HG02885 (cell line): Measurements from ENCODE around the gene AHCYL2.
"Not testable (repeated sequence)": the region's sequence is repeated elsewhere in the genome, so short reads cannot be mapped to it uniquely, and the experiment has no call there.

Experiments
- ATAC-seq: cut with Tn5 transposase; IDR thresholded peaks from one replicate; pipeline ENCODE4 v1.9.1; 2021; ENCODE audit warnings: mild to moderate bottlenecking; ENCODE audit not compliant: unreplicated experiment, poor library complexity

AHCYL2 gene

GRCh38 chr7:129238546-129238945 is 13.7 kb downstream of the AHCYL2 start:
- no peak for ATAC-seq

DNA sequence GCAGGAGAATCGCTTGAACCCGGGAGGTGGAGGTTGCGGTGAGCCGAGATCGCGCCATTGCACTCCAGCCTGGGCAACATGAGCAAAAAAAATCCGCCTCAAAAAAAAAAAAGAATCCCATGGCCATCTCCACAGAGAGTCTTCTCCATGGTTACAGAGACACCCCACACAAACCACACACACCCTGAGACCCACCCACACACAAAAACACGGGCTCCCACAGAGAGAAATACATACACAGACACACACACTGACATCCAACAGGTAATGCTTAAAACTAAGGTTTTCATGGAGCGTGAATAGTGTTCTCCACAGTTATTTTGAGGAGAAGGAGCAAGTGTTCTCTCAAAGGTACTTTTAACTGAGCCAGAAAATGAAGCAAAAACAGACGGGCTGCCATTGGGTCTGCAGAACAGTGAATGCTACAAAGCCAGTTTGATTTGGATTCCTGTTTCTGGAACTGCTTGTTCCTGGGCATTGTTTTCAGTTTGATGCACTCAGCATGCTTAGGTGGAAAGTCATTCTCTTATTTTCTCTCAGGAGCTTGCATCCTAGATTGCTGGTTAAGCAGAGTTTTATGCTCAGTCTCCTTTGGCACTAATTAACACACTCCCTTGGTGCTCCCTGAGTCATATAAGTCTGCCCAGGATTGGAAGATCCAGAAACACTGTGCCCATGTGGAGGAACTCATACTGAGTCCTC is 15.4 kb downstream of the AHCYL2 start:
- no peak for ATAC-seq

- ATAC-seq, result no peak
Observed at GRCh38 chr7:129244220-129244619, 19.4 kb downstream of the AHCYL2 start.

DNA sequence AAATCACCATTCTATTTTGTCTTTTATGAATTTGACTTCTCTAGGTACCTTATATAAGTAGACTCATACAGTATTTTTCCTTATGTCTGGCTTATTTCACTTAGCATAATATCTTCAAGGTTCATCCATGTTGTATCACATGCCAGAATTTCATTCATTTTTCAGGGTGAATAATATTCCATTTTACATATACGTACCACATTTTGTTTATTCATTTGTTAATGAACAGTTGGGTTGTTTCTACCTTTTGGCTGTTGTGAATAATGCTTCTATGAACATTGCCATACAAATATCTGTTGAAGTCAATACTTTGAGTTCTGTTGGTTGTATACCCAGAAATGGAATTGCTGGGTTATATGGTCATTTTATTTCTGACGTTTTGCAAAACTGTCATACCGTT is 20.7 kb downstream of the AHCYL2 start:
- ATAC-seq, result no peak

- no peak for ATAC-seq
Observed at GRCh38 chr7:129247087-129247486, 22.3 kb downstream of the AHCYL2 start.

GRCh38 chr7:129252128-129252527 is 27.3 kb downstream of the AHCYL2 start:
- no peak for ATAC-seq

- not testable (repeated sequence) for ATAC-seq
Observed at GRCh38 chr7:129252603-129253002, 27.8 kb downstream of the AHCYL2 start.

DNA sequence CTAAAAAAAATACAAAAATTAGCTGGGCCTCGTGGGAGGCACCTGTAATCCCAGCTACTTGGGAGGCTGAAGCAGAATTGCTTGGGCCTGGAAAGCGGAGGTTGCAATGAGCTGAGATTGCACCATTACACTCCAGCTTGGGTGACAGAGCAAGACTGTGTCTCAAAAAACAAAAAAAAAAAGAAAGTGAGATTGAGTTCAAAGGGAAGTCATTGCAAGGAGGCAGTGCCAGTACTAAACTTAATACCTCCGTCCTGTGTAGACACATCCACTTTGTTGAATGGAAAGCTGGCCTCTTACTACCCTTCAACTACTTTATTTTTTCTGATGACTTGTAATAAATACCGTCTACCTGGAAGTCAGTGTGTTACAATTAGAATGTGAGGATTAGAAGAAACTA is 31.0 kb downstream of the AHCYL2 start:
- no peak for ATAC-seq

GRCh38 chr7:129256221-129256620 is 31.4 kb downstream of the AHCYL2 start:
- no peak for ATAC-seq

- no peak for ATAC-seq
Observed at GRCh38 chr7:129257168-129257567, 32.3 kb downstream of the AHCYL2 start.

- no peak for ATAC-seq
Observed at GRCh38 chr7:129258649-129259389, 34.0 kb downstream of the AHCYL2 start.

- ATAC-seq, result no peak
Observed at GRCh38 chr7:129262324-129262723, 37.5 kb downstream of the AHCYL2 start.

GRCh38 chr7:129263168-129263567 is 38.3 kb downstream of the AHCYL2 start:
- ATAC-seq, result no peak

DNA sequence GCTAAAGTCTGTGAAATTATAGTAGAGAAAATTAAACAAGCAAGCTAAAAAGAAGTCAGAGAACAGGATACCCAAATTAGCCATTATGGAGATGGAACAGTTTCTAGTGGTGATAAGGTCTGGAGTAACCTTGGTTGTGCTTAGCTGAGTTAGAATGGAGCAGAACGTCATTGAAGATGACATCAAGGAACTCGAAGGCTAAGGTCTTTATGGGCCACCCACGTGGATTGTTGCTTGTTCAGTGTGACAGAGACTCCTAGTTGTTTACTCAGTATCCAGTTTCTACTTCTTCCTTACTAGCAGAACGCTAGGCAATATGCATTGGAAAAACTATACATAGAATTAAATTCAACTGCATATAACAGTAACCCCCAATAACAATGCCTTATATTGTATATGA is 39.7 kb downstream of the AHCYL2 start:
- no peak for ATAC-seq

DNA sequence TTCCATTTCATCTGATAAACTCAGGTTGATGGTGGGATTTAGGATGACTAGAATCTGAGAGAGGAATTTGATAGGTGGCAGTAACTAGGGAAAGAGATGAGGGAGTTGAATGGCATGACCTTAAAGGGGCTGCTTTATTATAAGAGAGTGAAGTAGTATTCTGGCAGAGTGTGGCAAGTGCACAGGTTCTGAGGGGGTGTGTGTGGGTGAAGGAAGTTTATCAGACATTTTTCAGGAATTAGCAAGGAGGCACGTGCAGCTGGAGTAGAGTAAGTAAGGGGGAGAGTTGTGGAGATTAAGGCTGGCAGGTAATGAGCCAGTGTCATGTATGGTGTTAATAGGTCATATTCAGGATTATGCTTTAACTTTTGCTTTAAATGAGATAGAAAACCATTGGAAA is 40.5 kb downstream of the AHCYL2 start:
- no peak for ATAC-seq

GRCh38 chr7:129266181-129266580 is 41.4 kb downstream of the AHCYL2 start:
- ATAC-seq, result no peak

DNA sequence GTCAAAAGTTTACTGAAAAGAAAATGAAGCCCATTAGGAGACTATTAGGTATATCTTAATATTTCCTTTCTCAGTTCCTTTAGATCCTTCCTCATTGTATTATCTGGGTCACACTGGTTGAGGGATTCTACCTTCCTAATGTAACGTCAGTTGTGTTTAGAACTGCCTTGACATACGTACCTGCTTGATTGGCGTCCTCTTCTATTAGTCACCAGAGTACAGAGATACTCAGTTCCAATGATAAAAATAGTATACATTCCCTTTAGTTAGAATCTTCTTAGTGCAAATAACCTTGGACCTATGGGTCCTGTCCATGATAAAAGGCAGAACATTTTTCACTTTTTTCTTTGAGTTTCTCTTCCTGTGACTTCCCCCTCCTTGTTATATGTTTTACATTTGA is 45.2 kb downstream of the AHCYL2 start:
- no peak for ATAC-seq

DNA sequence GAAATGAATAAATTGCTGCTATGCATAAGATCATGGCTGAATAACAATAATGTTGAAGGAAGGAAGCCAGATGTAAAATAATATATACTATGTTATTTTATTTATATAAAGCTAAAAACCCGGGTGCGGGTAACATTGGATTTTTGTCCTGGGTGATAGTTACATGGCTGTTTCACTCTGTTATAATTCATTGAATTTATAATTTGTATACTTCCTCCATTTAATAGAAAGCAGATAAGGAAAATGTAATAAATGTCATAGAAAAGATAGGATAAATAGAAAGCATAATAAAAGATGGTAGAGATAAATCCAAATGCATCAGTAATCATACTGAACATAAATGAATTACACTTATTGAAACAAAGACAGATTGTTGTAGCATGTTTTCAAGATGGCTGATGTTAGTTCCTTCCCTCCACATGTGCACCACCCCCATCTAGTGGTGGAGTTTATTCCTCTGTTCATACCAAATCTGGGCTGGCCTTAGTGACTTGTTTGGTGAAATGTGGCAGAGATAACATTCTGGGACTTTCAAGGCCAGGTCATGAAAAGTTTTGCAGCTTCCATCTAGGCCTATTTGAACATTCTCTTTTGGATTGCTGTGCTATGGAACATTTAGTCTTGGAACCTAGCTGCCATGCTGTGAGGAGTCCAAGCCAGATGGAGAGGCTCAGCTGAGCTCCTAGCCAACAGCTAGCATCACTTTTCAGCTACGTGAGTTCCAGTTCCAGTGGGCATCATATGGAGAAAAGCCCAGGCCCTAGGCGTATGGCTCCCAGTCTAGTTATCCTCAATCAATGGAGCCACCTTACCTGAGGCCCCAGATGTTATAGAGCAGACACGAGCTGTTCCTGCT is 46.9 kb downstream of the AHCYL2 start:
- ATAC-seq, result no peak

GRCh38 chr7:129273936-129274335 is 49.1 kb downstream of the AHCYL2 start:
- ATAC-seq, result no peak

DNA sequence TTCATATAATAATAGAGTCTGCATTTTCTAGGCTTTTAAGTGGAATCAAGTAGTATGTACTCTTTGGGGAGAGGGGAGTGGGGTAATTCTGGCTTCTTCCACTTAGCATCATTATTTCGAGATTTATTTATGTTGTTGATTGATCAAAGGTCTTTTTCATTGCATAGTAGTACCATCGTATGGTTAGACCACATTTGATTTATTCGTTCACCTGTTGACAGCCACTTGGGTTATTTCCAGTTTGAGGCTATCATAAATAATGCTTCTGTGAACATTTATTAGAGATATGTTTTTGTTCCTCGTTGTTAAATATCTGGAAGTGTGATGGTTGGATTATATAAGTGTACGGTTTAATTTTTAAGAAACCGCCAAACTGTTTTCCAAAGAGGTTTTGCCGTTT is 52.8 kb downstream of the AHCYL2 start:
- no peak for ATAC-seq

DNA sequence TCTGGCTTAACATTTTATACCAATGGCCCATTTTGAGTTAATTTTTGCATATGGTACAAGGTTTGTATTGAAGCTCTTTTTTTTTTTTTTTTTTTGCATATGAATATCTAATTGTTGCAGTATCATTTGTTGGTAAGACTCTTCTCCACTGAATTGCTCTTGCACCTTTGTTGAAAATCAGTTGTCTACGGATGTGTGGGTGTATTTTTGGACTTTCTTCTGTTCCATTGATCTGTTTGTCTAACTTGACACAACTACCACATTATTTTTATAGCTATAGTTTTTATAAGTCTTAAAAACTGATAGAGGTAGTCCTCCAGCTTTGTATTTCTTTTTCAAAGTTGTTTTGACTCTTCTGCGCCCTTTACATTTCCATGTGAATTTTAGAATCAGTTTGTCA is 53.9 kb downstream of the AHCYL2 start:
- ATAC-seq, result no peak
